Esophagus muscularis mucosa (tissue), 4 donors: Measurements from ENCODE around the gene RTN4. TPM values are rescaled to one million over a fixed set of nuclear protein-coding genes. Genes with fewer than 3 reads are reported as not detected.
A peak's percentile ranks its signal among the peaks of the same experiment; 100 is the strongest.

Source experiments
- DNase-seq: peaks from one replicate; pipeline ENCODE4 v3.0.0-alpha.2; 2017; ENCODE audit errors: extremely low spot score
- H3K27ac ChIP-seq, 4 donors: fragments of 200-600 bp; sonication (generic); replicated peaks in 1 of 4; 1 replicate in 3 of 4; 2 replicates in 1 of 4; pipeline ENCODE4 v1.5.1; 2016 to 2019; ENCODE audit warnings: mild to moderate bottlenecking in 1 of 4
- H3K27me3 ChIP-seq, 4 donors: fragments of 200-600 bp; sonication (generic); one replicate each; pipeline versions ENCODE4 v1.5.1 to v1.6.0; 2016 to 2019
- H3K36me3 ChIP-seq, 4 donors: fragments of 200-600 bp; sonication (generic); one replicate each; pipeline ENCODE4 v1.5.1; 2016 to 2019
- H3K4me1 ChIP-seq, 4 donors: fragments of 200-600 bp; sonication (generic); one replicate each; pipeline ENCODE4 v1.5.1; 2016 to 2019
- H3K4me3 ChIP-seq, 4 donors: fragments of 200-600 bp; sonication (generic); 1 replicate in 2 of 4; 2 replicates in 2 of 4; pipeline ENCODE4 v1.5.1; 2016 to 2019; ENCODE audit warnings: mild to moderate bottlenecking in 4 of 4, moderate library complexity in 1 of 4
- H3K9me3 ChIP-seq, 4 donors: fragments of 200-600 bp; sonication (generic); 1 replicate in 3 of 4; 2 replicates in 1 of 4; pipeline ENCODE4 v1.5.1; 2016 to 2019
- CTCF ChIP-seq, 3 experiments: fragments of 200-600 bp in 2 of 3; fragments of 450-650 bp in 1 of 3; sonication (generic) in 2 of 3; IDR thresholded peaks; one replicate each; pipeline ENCODE4 v1.5.1; 2017 to 2019; ENCODE audit warnings: antibody characterized with exemption in 3 of 3, mild to moderate bottlenecking in 2 of 3, moderate library complexity in 1 of 3
- EP300 ChIP-seq: sonication (generic); formaldehyde crosslinking; IDR thresholded peaks from one replicate; pipeline ENCODE4 v1.6.1; 2017; ENCODE audit warnings: antibody characterized with exemption
- POLR2A ChIP-seq: fragments of 450-650 bp; IDR thresholded peaks from one replicate; pipeline ENCODE4 v1.6.1; 2017; ENCODE audit warnings: antibody characterized with exemption, moderate library complexity, mild to moderate bottlenecking, low read depth
- POLR2AphosphoS5 ChIP-seq, 2 donors: sonication (generic); formaldehyde crosslinking; IDR thresholded peaks; one replicate each; pipeline ENCODE4 v1.6.1; 2017; ENCODE audit warnings: antibody characterized with exemption in 2 of 2
- WGBS: methylation state at CpG from one replicate; pipeline ENCODE4 v1.1.5; 2018; 5-methylcytosine and 5-hydroxymethylcytosine counted together
- intact Hi-C: fragments of 100-400 bp; cut with DNase I; formaldehyde crosslinking; loops from one replicate; pipeline ENCODE4 v1.15.1; 2023
- total RNA-seq, 4 donors: library from RNA; depleted of rRNA; stranded (reverse); fragments of >200 nt; gene quantifications; one replicate each; pipeline versions ENCODE4 v1.1.0 to v1.2.1, GENCODE V29; 2016

RTN4 gene
- total RNA-seq, 4 donors from 2014 or later: 214 to 272 (median 251) TPM

- H3K4me3 ChIP-seq: no peak overlapping the region
- WGBS: 21% methylated on average over 3 of the region's 3 CpGs
- no peak for DNase-seq
- H3K27ac ChIP-seq: peak overlapping the region in 3 of 4 donors; percentile 8 to 19 (median 8)
- H3K4me1 ChIP-seq: peaks cover 8 to 93% (median 87%) of the 10 kb centered on the region in 4 donors
- H3K9me3 ChIP-seq: no peaks in the 10 kb centered on the region
- intact Hi-C loops: no loop called here
- H3K36me3 ChIP-seq: peaks cover 0 to 24% (median 8%) of the 10 kb centered on the region in 4 donors
- no peak for TF ChIP-seq POLR2AphosphoS5 (IDR thresholded peaks at IDR 0.05)
- TF ChIP-seq POLR2A: no peak
- TF ChIP-seq EP300: no peak
- no peak for TF ChIP-seq CTCF (IDR thresholded peaks at IDR 0.05)
- no peaks in the 10 kb centered on the region for H3K27me3 ChIP-seq
Measured at GRCh38 chr2:54983345-54984220, 66.7 kb downstream of the RTN4 start.

GRCh38 chr2:54981385-54981784, 68.9 kb downstream of the RTN4 start:
- intact Hi-C loops: no loop called here
- Histone ChIP-seq H3K9me3 (no peaks in the 10 kb centered on the region), H3K4me3 (no peak overlapping the region), H3K27ac (no peak overlapping the region), H3K36me3 (peaks cover 0 to 21% (median 5%) of the 10 kb centered on the region in 4 donors), H3K27me3 (no peaks in the 10 kb centered on the region), H3K4me1 (peaks cover 24 to 95% (median 88%) of the 10 kb centered on the region in 4 donors)
- 79% methylated on average over 2 of the region's 2 CpGs for WGBS
- DNase-seq: no peak
- no peak for TF ChIP-seq EP300
- TF ChIP-seq CTCF (IDR thresholded peaks at IDR 0.05): no peak
- no peak for TF ChIP-seq POLR2AphosphoS5 (IDR thresholded peaks at IDR 0.05)
- no peak for TF ChIP-seq POLR2A

- peaks cover 35 to 95% (median 89%) of the 10 kb centered on the region in 4 donors for H3K4me1 ChIP-seq
- DNase-seq: no peak
- no peaks in the 10 kb centered on the region for H3K9me3 ChIP-seq
- H3K27me3 ChIP-seq: no peaks in the 10 kb centered on the region
- peaks cover 0 to 16% (median 3%) of the 10 kb centered on the region in 4 donors for H3K36me3 ChIP-seq
- no peak overlapping the region for H3K4me3 ChIP-seq
- 47% methylated on average over 4 of the region's 4 CpGs for WGBS
- intact Hi-C loops: loop anchor here (10.0 kb wide), 1 partner anchor 65 kb away; no protein-coding TSS in a partner anchor
- peak overlapping the region in 2 of 4 donors; percentile 0 to 7 for H3K27ac ChIP-seq
- no peak for TF ChIP-seq POLR2A
- no peak for TF ChIP-seq POLR2AphosphoS5 (IDR thresholded peaks at IDR 0.05)
- no peak for TF ChIP-seq EP300
- TF ChIP-seq CTCF (IDR thresholded peaks at IDR 0.05): no peak
Measured at GRCh38 chr2:54979321-54980044, 70.8 kb downstream of the RTN4 start.

GRCh38 chr2:54977149-54977548, 73.1 kb downstream of the RTN4 start:
- 18% methylated on average over 2 of the region's 2 CpGs for WGBS
- no peak for TF ChIP-seq CTCF (IDR thresholded peaks at IDR 0.05)
- TF ChIP-seq POLR2AphosphoS5 (IDR thresholded peaks at IDR 0.05): no peak
- TF ChIP-seq EP300: no peak
- no peak for TF ChIP-seq POLR2A
- intact Hi-C loops: loop anchor here (10.0 kb wide), 1 partner anchor 68 kb away; no protein-coding TSS in a partner anchor

More at GRCh38 chr2:54977149-54977548, 73.1 kb downstream of the RTN4 start:
- DNase-seq: no peak
- peaks cover 0 to 23% (median 1%) of the 10 kb centered on the region in 4 donors for H3K36me3 ChIP-seq
- peaks cover 30 to 96% (median 90%) of the 10 kb centered on the region in 4 donors for H3K4me1 ChIP-seq
- no peaks in the 10 kb centered on the region for H3K9me3 ChIP-seq
- H3K27me3 ChIP-seq: no peaks in the 10 kb centered on the region
- peak overlapping the region in 1 of 4 donors; percentile 5 for H3K4me3 ChIP-seq
- H3K27ac ChIP-seq: peak overlapping the region; percentile 41 to 71 (median 51)
